ENCODE measurements around the gene EYA2. TPM values are rescaled to one million over a fixed set of nuclear protein-coding genes. Genes with fewer than 3 reads are reported as not detected.

Gene EYA2
- total RNA-seq, 1 donor from 2014 or later, result 1.8 TPM

- H2AFZ ChIP-seq (replicated peaks), result no peak overlapping the region
- H3K4me3 Mint-ChIP-seq, result no peak overlapping the region
- DNase-seq (ENCODE audit: low spot score), result no peak
- H3K36me3 Mint-ChIP-seq, result no peaks in the 10 kb centered on the region
- peaks cover 11% of the 10 kb centered on the region for H3K9me3 ChIP-seq (ENCODE audit: low read depth)
- H3K27me3 ChIP-seq, result no peaks in the 10 kb centered on the region
- H3F3A ChIP-seq (ENCODE audit: low read depth), result peaks cover 5% of the 10 kb centered on the region
- no peak overlapping the region for H3K27ac ChIP-seq
- peaks cover 43% of the 10 kb centered on the region for H3K9me3 Mint-ChIP-seq
- no peaks in the 10 kb centered on the region for H3K4me1 Mint-ChIP-seq
- no peak overlapping the region for H3K4me3 ChIP-seq
- no peak for TF ChIP-seq CTCF (IDR thresholded peaks at IDR 0.05)
- no peak for TF ChIP-seq EZH2phosphoT487 (IDR thresholded peaks at IDR 0.05)
- TF ChIP-seq EZH2 (IDR thresholded peaks at IDR 0.05), result no peak
- peaks cover 3% of the 10 kb centered on the region for H3K27me3 Mint-ChIP-seq (ENCODE audit: insufficient read depth, low read depth)
- H4K20me1 ChIP-seq (ENCODE audit: low read depth), result no peaks in the 10 kb centered on the region
- no peaks in the 10 kb centered on the region for H3K4me1 ChIP-seq
- peaks cover 4% of the 10 kb centered on the region for H3K36me3 ChIP-seq
- H3K9ac ChIP-seq, result no peak overlapping the region
- H3K27ac Mint-ChIP-seq, result no peak overlapping the region
- no peaks in the 10 kb centered on the region for H3K79me2 ChIP-seq (ENCODE audit: low read depth)
- H3K4me2 ChIP-seq, result no peak overlapping the region
These were observed 177.1 kb downstream of the EYA2 start for GRCh38 chr20:47071646-47072185.

GRCh38 chr20:47073766-47074475 is 179.3 kb downstream of the EYA2 start:
- H3K36me3 ChIP-seq, result no peaks in the 10 kb centered on the region
- H3K79me2 ChIP-seq (ENCODE audit: low read depth), result no peaks in the 10 kb centered on the region
- no peaks in the 10 kb centered on the region for H3F3A ChIP-seq (ENCODE audit: low read depth)
- no peak overlapping the region for H3K4me3 ChIP-seq
- no peak overlapping the region for H3K9ac ChIP-seq
- no peak for DNase-seq (ENCODE audit: low spot score)
- Mint-ChIP-seq H3K36me3 (no peaks in the 10 kb centered on the region), H3K4me3 (no peak overlapping the region), H3K27ac (no peak overlapping the region), H3K4me1 (no peaks in the 10 kb centered on the region), H3K9me3 (peaks cover 29% of the 10 kb centered on the region), H3K27me3 (ENCODE audit: insufficient read depth, low read depth) (peaks cover 3% of the 10 kb centered on the region)
- TF ChIP-seq EZH2phosphoT487 (IDR thresholded peaks at IDR 0.05) (no peak), CTCF (IDR thresholded peaks at IDR 0.05) (no peak), EZH2 (IDR thresholded peaks at IDR 0.05) (no peak)
- H3K4me1 ChIP-seq, result no peaks in the 10 kb centered on the region
- H3K4me2 ChIP-seq, result no peak overlapping the region
- no peaks in the 10 kb centered on the region for H3K9me3 ChIP-seq (ENCODE audit: low read depth)
- no peaks in the 10 kb centered on the region for H3K27me3 ChIP-seq
- no peak overlapping the region for H3K27ac ChIP-seq
- H4K20me1 ChIP-seq (ENCODE audit: low read depth), result no peaks in the 10 kb centered on the region
- no peak overlapping the region for H2AFZ ChIP-seq (replicated peaks)

DNA sequence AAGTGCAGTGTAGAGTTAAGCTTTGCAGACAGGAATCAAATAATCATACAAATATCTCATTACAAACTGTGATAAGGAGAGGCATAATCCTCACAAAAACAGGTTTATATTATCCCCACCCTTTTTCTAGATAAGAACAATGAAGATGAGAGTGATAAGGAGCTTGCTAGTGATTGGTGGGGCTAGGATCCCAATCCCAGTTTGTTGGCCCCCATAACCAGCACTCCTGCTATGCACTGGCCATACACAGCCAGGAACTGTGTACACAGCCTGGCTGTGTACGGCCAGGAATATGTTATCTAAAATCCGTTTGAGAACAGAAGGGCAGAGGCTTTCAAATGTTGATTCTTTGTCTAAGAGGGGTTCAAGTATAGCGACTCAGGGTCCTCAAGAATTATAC is 180.6 kb downstream of the EYA2 start:
- H3K4me1 ChIP-seq, result no peaks in the 10 kb centered on the region
- no peaks in the 10 kb centered on the region for H4K20me1 ChIP-seq (ENCODE audit: low read depth)
- no peaks in the 10 kb centered on the region for H3K79me2 ChIP-seq (ENCODE audit: low read depth)
- no peak overlapping the region for H3K4me2 ChIP-seq
- H3F3A ChIP-seq (ENCODE audit: low read depth), result no peaks in the 10 kb centered on the region
- H3K9ac ChIP-seq, result no peak overlapping the region
- DNase-seq (ENCODE audit: low spot score), result no peak
- no peak overlapping the region for H3K4me3 ChIP-seq
- no peak for TF ChIP-seq EZH2phosphoT487 (IDR thresholded peaks at IDR 0.05)
- no peak for TF ChIP-seq CTCF (IDR thresholded peaks at IDR 0.05)
- no peak for TF ChIP-seq EZH2 (IDR thresholded peaks at IDR 0.05)
- Mint-ChIP-seq H3K36me3 (no peaks in the 10 kb centered on the region), H3K4me1 (no peaks in the 10 kb centered on the region), H3K4me3 (no peak overlapping the region), H3K27me3 (ENCODE audit: insufficient read depth, low read depth) (peaks cover 3% of the 10 kb centered on the region), H3K27ac (no peak overlapping the region), H3K9me3 (peaks cover 22% of the 10 kb centered on the region)
- no peaks in the 10 kb centered on the region for H3K27me3 ChIP-seq
- no peak overlapping the region for H2AFZ ChIP-seq (replicated peaks)
- H3K36me3 ChIP-seq, result no peaks in the 10 kb centered on the region
- no peak overlapping the region for H3K27ac ChIP-seq
- no peaks in the 10 kb centered on the region for H3K9me3 ChIP-seq (ENCODE audit: low read depth)
